ENCODE measurements around the gene SCNN1B. TPM values are rescaled to one million over a fixed set of nuclear protein-coding genes. Genes with fewer than 3 reads are reported as not detected.

SCNN1B gene
- total RNA-seq, 3 donors from 2014 or later (not counting 1 experiment from before 2014, with no cell fraction given), result not detected

- DNase-seq (no peak), ATAC-seq (no peak)
- H3K4me3 Mint-ChIP-seq, result no peak overlapping the region
- no peak overlapping the region for H3K4me3 ChIP-seq (ENCODE audit: low read length)
- H3K9me3 ChIP-seq (ENCODE audit: control insufficient read depth, insufficient read depth, low read length), result no peaks in the 10 kb centered on the region
- no peaks in the 10 kb centered on the region for H3K36me3 ChIP-seq (ENCODE audit: control insufficient read depth, insufficient read depth, low read length)
- H3K4me1 Mint-ChIP-seq, result no peaks in the 10 kb centered on the region
- H3K9me3 Mint-ChIP-seq, result no peaks in the 10 kb centered on the region
- no peaks in the 10 kb centered on the region for H3K36me3 Mint-ChIP-seq
- H3K27me3 ChIP-seq (ENCODE audit: control insufficient read depth, insufficient read depth, low read length), result no peaks in the 10 kb centered on the region
- H3K27me3 Mint-ChIP-seq (ENCODE audit: low read depth in 2 of 2), result peaks cover 0 to 9% of the 10 kb centered on the region in 2 donors
- H3K27ac Mint-ChIP-seq, result no peak overlapping the region
- intact Hi-C loops (cut with micrococcal nuclease), result no loop called here
- no peak for TF ChIP-seq CTCF (IDR thresholded peaks at IDR 0.05)
- no peaks in the 10 kb centered on the region for H3K4me1 ChIP-seq (ENCODE audit: control insufficient read depth, insufficient read depth, low read length)
- no peak overlapping the region for H3K27ac ChIP-seq (ENCODE audit: low read length)
Measured at GRCh38 chr16:23310217-23310616, 8.1 kb downstream of the SCNN1B start.

- H3K9me3 ChIP-seq (ENCODE audit: control insufficient read depth, insufficient read depth, low read length), result no peaks in the 10 kb centered on the region
- no peaks in the 10 kb centered on the region for H3K36me3 Mint-ChIP-seq
- H3K4me3 Mint-ChIP-seq, result no peak overlapping the region
- no peaks in the 10 kb centered on the region for H3K36me3 ChIP-seq (ENCODE audit: control insufficient read depth, insufficient read depth, low read length)
- no peak overlapping the region for H3K27ac ChIP-seq (ENCODE audit: low read length)
- no peaks in the 10 kb centered on the region for H3K4me1 Mint-ChIP-seq
- peaks cover 0 to 9% of the 10 kb centered on the region in 2 donors for H3K27me3 Mint-ChIP-seq (ENCODE audit: low read depth in 2 of 2)
- WGBS (ENCODE audit: insufficient coverage), result 91% methylated on average over 5 of the region's 5 CpGs
- no peak for TF ChIP-seq CTCF (IDR thresholded peaks at IDR 0.05)
- intact Hi-C loops (cut with micrococcal nuclease), result no loop called here
- no peak overlapping the region for H3K27ac Mint-ChIP-seq
- H3K4me3 ChIP-seq (ENCODE audit: low read length), result no peak overlapping the region
- no peaks in the 10 kb centered on the region for H3K27me3 ChIP-seq (ENCODE audit: control insufficient read depth, insufficient read depth, low read length)
- H3K4me1 ChIP-seq (ENCODE audit: control insufficient read depth, insufficient read depth, low read length), result no peaks in the 10 kb centered on the region
- H3K9me3 Mint-ChIP-seq, result no peaks in the 10 kb centered on the region
- ATAC-seq (no peak), DNase-seq (no peak)
Measured at GRCh38 chr16:23310744-23311143, 8.6 kb downstream of the SCNN1B start.

GRCh38 chr16:23316232-23316631 is 14.1 kb downstream of the SCNN1B start:
- no peak overlapping the region for H3K27ac ChIP-seq (ENCODE audit: low read length)
- DNase-seq (no peak), ATAC-seq (no peak)
- intact Hi-C loops (cut with micrococcal nuclease), result no loop called here
- Mint-ChIP-seq H3K27ac (no peak overlapping the region), H3K9me3 (no peaks in the 10 kb centered on the region), H3K36me3 (no peaks in the 10 kb centered on the region), H3K4me3 (no peak overlapping the region), H3K27me3 (ENCODE audit: low read depth in 2 of 2) (peaks cover 0 to 3% of the 10 kb centered on the region in 2 donors), H3K4me1 (no peaks in the 10 kb centered on the region)
- H3K4me1 ChIP-seq (ENCODE audit: control insufficient read depth, insufficient read depth, low read length), result no peaks in the 10 kb centered on the region
- no peak overlapping the region for H3K4me3 ChIP-seq (ENCODE audit: low read length)
- no peaks in the 10 kb centered on the region for H3K36me3 ChIP-seq (ENCODE audit: control insufficient read depth, insufficient read depth, low read length)
- H3K9me3 ChIP-seq (ENCODE audit: control insufficient read depth, insufficient read depth, low read length), result no peaks in the 10 kb centered on the region
- WGBS (ENCODE audit: insufficient coverage), result 95% methylated on average over 2 of the region's 2 CpGs
- H3K27me3 ChIP-seq (ENCODE audit: control insufficient read depth, insufficient read depth, low read length), result no peaks in the 10 kb centered on the region
- TF ChIP-seq CTCF (IDR thresholded peaks at IDR 0.05), result no peak

- Histone ChIP-seq H3K4me1 (ENCODE audit: control insufficient read depth, insufficient read depth, low read length) (no peaks in the 10 kb centered on the region), H3K36me3 (ENCODE audit: control insufficient read depth, insufficient read depth, low read length) (no peaks in the 10 kb centered on the region), H3K4me3 (ENCODE audit: low read length) (no peak overlapping the region), H3K27me3 (ENCODE audit: control insufficient read depth, insufficient read depth, low read length) (no peaks in the 10 kb centered on the region), H3K9me3 (ENCODE audit: control insufficient read depth, insufficient read depth, low read length) (no peaks in the 10 kb centered on the region), H3K27ac (ENCODE audit: low read length) (no peak overlapping the region)
- Mint-ChIP-seq H3K36me3 (no peaks in the 10 kb centered on the region), H3K27ac (no peak overlapping the region), H3K4me1 (no peaks in the 10 kb centered on the region), H3K27me3 (ENCODE audit: low read depth in 2 of 2) (peaks cover 0 to 3% of the 10 kb centered on the region in 2 donors), H3K4me3 (no peak overlapping the region), H3K9me3 (no peaks in the 10 kb centered on the region)
- no peak for TF ChIP-seq CTCF (IDR thresholded peaks at IDR 0.05)
- DNase-seq (no peak), ATAC-seq (no peak)
- 71% methylated on average over 2 of the region's 2 CpGs for WGBS (ENCODE audit: insufficient coverage)
- intact Hi-C loops (cut with micrococcal nuclease), result no loop called here
Measured at GRCh38 chr16:23316634-23317265, 14.6 kb downstream of the SCNN1B start.
